Heart left ventricle (tissue), 13 donors: Measurements from ENCODE around the gene ERBB4.

ENCODE experiments used
- CTCF ChIP-seq, 12 donors: fragments of 200-600 bp; sonication (generic) in 4 of 12; IDR thresholded peaks; one replicate each; pipeline versions ENCODE4 v1.5.0 to v1.8.0; 2018 to 2022; ENCODE audit warnings: antibody characterized with exemption in 12 of 12, mild to moderate bottlenecking in 5 of 12
- POLR2A ChIP-seq, 2 donors: fragments of 450-650 bp; IDR thresholded peaks; one replicate each; pipeline ENCODE4 v1.6.1; 2017; ENCODE audit warnings: antibody characterized with exemption in 2 of 2, mild to moderate bottlenecking in 2 of 2, moderate library complexity in 2 of 2
- donor health status: ischemic (EF 13 %, LVEDD 7.1; RV severe dilation, severe dysfunction).
- donor health status: DM: no; HTN: yes; CAD: no.
- donor health status: DM: no; HTN: no; CAD: no.
- donor health status: ischemic (EF 25% LVEDD 6.9; RV normal size, moderate dysfunction).
- donor health status: ischemic (EF 25% LVEDD 5.7; RV mildly dilated, moderate dysfunction).
- donor health status: ischemic (EF 35%, LVEDD 5.7; RV mildly dilated, moderate dysfunction).
- donor health status: nonischemic (EF 11% LVEDD 7.7; RV severe dilation, severe dysfunction).
- donor health status: DM: yes; HTN: yes; CAD: no.
- donor health status: PGD.
- donor health status: ischemic (EF 29% LVEDD 5.4; RV normal size, mild dysfunction).
- donor health status: nonischemic (EF 23%, LVEDD 6.1; RV moderate dilation, normal function).

GRCh38 chr2:212021947-212022346, 516.7 kb downstream of the ERBB4 start:
- no peak for TF ChIP-seq CTCF (IDR thresholded peaks at IDR 0.05)
- TF ChIP-seq POLR2A (IDR thresholded peaks at IDR 0.05) = no peak
